PC-3 (cell line): ENCODE results near the gene DDX10.

ENCODE experiments used
- EZH2phosphoT487 ChIP-seq: fragments of 300-600 bp; sonication (generic); IDR thresholded peaks from 2 replicates; pipeline ENCODE4 v1.6.1; 2018; ENCODE audit warnings: mild to moderate bottlenecking, antibody characterized with exemption, low read length, borderline replicate concordance
- TF ChIP-seq, protein P1 (sequence below): fragments of 300-600 bp; sonication (generic); conservative IDR thresholded peaks from 2 replicates; pipeline ENCODE4 v1.5.1; 2017; ENCODE audit warnings: antibody characterized with exemption, low read depth, mild to moderate bottlenecking, low read length

DNA sequence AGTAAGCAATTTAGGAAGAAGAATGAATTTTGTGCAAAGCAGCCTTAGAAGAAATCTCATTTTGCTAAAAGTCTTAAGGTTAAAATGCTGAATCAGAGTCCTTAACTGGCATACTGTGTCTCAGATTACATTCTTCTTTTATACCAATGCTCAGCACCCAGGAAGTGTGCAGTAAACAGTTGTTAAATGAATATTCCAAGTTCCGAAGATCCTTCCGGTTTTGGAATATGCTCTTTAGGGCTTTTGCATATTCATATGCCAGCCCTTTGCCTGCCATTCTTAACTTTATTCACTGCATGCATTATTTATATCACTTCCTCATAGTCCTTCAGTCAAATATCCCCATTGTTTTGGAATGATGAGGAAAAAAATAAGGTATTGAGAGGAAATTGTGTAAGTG, 242.0 kb downstream of the DDX10 start:
- TF ChIP-seq, protein P1, sequence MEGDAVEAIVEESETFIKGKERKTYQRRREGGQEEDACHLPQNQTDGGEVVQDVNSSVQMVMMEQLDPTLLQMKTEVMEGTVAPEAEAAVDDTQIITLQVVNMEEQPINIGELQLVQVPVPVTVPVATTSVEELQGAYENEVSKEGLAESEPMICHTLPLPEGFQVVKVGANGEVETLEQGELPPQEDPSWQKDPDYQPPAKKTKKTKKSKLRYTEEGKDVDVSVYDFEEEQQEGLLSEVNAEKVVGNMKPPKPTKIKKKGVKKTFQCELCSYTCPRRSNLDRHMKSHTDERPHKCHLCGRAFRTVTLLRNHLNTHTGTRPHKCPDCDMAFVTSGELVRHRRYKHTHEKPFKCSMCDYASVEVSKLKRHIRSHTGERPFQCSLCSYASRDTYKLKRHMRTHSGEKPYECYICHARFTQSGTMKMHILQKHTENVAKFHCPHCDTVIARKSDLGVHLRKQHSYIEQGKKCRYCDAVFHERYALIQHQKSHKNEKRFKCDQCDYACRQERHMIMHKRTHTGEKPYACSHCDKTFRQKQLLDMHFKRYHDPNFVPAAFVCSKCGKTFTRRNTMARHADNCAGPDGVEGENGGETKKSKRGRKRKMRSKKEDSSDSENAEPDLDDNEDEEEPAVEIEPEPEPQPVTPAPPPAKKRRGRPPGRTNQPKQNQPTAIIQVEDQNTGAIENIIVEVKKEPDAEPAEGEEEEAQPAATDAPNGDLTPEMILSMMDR = no peak
- TF ChIP-seq EZH2phosphoT487 = no peak
